GM10266 (cell line): ENCODE data around the gene IKZF2.
A peak's percentile ranks its signal among the peaks of the same experiment; 100 is the strongest.

Experiments
- DNase-seq: peaks from one replicate; pipeline ENCODE4 v3.0.0; 2012; ENCODE audit errors: extremely low spot score
- TF ChIP-seq, protein P1 (sequence below): IDR thresholded peaks from 2 replicates; pipeline ENCODE4 v1.5.1; 2012; ENCODE audit warnings: mild to moderate bottlenecking, low read depth; ENCODE audit not compliant: control insufficient read depth, insufficient read depth; ENCODE audit errors: missing control alignments

Gene IKZF2

DNA sequence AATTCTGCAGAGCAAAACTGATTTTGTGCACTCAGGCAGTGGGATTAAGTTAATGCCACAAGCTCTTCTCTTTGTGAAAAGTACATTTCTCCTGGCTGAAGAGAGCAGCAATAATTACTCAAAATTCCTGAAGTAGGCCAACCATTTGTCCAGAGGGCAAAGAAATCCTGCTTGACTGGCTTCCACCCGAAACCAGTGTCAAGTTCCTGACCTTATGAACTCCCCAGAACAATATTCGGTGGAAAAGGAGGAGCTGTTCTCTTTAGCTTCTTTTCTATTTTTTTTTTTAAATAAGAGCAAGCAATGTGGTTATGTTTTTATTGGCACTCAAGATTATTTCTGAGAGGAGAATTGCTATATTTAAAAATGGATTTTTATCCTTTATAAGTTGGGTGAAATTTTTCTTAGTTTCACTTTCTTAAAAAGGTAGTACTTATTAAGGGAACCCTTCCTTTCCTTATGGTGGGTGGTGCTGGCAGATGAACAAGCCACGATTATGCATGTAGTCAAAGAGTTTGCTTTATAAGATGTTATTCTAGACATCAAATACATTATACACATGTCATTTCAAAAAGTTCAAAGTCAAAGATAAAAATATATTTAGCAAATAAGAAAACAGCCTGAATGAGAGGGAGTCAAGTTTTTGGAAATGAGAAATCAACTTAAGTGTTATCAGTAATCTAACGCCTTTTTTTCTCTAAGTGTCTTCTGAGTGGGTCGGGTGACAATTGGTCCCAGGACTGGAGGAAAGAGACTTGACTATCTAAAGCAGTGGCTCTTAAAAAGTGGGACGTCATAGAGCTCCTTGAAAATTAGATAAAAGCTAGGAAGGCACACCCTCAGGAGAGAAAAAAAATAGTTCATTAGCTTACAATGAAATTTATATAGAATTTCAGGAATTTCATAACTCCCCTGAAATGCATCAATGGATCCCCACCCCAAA lies 194.5 kb downstream of the IKZF2 start:
- DNase-seq: no peak

DNA sequence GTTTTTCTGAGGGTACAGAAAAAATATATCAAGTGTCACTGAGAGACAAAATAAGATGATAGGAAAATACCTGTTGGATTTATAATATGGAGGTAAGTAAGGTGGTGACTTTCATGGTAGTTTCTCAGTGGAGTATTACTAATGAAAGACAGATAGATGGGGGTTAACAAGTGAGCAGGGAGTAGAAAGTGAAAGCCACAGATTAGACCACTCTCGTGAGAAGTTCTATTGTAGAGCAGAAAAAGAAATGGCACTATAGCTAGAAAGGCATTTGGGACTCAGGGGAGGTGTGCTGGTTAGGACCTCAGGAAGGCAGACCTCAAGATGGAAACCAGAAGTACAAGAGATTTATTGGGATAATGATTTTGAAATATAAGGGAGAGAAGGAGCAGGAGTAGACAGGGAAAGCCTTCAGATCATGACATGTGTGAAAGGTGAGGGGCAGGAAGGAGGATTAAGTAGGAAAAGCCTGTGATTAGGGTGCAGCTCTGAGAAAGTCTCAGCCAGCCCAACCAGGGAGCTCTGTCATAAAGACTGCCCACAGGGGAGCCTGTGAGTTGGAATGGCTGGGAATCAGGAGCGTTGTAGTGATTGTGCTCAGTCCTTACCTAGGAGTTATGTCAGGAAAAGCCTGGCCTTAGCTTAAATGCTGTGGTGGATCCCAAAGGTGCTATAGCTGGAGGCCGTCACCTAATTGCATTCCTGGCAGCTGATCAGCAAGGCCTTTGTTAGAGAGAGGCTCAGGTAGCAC lies 198.1 kb downstream of the IKZF2 start:
- TF ChIP-seq, protein P1, sequence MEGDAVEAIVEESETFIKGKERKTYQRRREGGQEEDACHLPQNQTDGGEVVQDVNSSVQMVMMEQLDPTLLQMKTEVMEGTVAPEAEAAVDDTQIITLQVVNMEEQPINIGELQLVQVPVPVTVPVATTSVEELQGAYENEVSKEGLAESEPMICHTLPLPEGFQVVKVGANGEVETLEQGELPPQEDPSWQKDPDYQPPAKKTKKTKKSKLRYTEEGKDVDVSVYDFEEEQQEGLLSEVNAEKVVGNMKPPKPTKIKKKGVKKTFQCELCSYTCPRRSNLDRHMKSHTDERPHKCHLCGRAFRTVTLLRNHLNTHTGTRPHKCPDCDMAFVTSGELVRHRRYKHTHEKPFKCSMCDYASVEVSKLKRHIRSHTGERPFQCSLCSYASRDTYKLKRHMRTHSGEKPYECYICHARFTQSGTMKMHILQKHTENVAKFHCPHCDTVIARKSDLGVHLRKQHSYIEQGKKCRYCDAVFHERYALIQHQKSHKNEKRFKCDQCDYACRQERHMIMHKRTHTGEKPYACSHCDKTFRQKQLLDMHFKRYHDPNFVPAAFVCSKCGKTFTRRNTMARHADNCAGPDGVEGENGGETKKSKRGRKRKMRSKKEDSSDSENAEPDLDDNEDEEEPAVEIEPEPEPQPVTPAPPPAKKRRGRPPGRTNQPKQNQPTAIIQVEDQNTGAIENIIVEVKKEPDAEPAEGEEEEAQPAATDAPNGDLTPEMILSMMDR: no peak
- DNase-seq: peak; percentile 43

More for the DNA sequence above, 194.5 kb downstream of the IKZF2 start:
- TF ChIP-seq, protein P1: no peak

DNA sequence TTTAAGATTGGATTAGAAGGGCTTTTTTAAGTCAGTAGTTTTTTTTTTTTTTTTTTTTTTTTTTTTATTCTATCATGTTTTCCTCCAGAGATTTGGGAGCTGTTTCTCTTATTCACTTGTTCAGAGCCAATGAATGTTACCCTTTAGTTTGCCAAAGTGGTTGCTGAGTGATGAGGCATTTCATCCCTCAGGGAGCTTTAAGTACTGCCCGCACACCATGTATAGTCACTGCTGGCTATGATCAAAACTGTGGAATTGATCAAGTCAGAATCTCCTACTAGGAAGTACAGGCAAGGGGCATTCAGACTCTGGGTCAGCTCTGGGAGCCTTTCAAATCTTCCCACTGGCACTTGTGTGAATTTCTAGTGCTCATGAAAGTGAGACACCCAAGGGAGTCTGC lies 201.6 kb downstream of the IKZF2 start:
- DNase-seq: no peak
- TF ChIP-seq, protein P1: no peak
